ENCODE data around the gene KLF15.

Gene KLF15

GRCh38 chr3:126360046-126360713, 3.0 kb upstream of the KLF15 start:
- no peak overlapping the region for H3K27ac ChIP-seq
- no peak for TF ChIP-seq CTCF (IDR thresholded peaks at IDR 0.05)
- no peak for TF ChIP-seq ZFX (IDR thresholded peaks at IDR 0.05; ENCODE audit: borderline replicate concordance)

- TF ChIP-seq ZFX (IDR thresholded peaks at IDR 0.05; ENCODE audit: borderline replicate concordance) (no peak), CTCF (IDR thresholded peaks at IDR 0.05) (no peak)
- no peak overlapping the region for H3K27ac ChIP-seq
Measured at GRCh38 chr3:126358816-126359181, 1.6 kb upstream of the KLF15 start.

- TF ChIP-seq CTCF (IDR thresholded peaks at IDR 0.05) (no peak), ZFX (IDR thresholded peaks at IDR 0.05; ENCODE audit: borderline replicate concordance) (no peak)
- H3K27ac ChIP-seq: no peak overlapping the region
Measured at GRCh38 chr3:126358038-126358815, 1.0 kb upstream of the KLF15 start.

DNA sequence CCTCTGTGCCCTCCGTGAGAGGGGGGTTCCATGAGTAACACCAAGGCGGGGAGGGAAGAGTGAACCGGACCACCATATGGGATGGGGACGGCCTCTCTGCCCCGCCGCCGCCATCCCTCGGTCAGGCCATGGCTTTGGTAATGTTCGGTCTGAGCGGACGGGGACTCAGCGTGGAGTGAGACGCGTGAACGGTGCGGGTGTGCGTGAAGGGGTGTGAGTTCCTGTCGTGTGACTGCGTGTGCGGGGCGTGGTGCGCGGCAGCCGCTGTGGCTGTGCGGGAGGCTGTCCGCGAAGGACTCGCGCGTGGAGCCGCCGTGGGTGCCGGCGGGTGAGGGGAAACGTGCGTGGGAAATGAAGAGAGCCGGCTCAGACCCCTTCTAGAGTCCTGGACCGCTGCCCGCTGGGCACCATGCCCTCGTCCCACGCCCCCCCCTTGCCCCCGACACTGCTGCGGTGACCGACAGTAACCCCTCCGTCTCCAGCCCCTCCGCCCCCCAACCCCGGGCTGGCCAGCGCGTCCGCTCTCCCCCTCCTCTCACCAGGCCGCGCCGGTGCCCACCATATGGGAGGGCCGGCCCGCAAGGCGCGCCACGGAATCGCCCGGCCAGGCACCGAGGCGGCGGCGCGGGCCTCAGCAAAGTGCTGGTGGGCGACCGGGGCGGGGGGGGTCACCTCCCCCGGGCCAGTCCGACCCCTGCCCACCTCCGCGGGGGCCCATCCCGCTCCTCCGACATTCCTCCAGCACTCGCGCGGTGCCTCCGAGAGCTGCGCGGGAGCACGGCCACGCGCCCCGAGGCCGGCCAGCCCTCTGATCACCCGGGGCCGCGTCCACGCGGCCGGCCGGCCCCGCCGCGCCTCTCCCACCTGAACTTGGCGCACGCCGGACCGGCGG, 589 bp downstream of the KLF15 start:
- H3K27ac ChIP-seq: peak overlapping the region; percentile 80

GRCh38 chr3:126355777-126356372, 1.3 kb downstream of the KLF15 start:
- TF ChIP-seq ZFX (IDR thresholded peaks at IDR 0.05; ENCODE audit: borderline replicate concordance): no peak
- TF ChIP-seq CTCF (IDR thresholded peaks at IDR 0.05): no peak
- peak overlapping the region; percentile 80 for H3K27ac ChIP-seq

More for the DNA sequence above, 589 bp downstream of the KLF15 start:
- TF ChIP-seq CTCF (IDR thresholded peaks at IDR 0.05) (no peak), ZFX (IDR thresholded peaks at IDR 0.05; ENCODE audit: borderline replicate concordance) (no peak)

GRCh38 chr3:126355251-126355650, 2.0 kb downstream of the KLF15 start:
- no peak for TF ChIP-seq CTCF (IDR thresholded peaks at IDR 0.05)
- no peak for TF ChIP-seq ZFX (IDR thresholded peaks at IDR 0.05; ENCODE audit: borderline replicate concordance)
- H3K27ac ChIP-seq: peak overlapping the region; percentile 80

Measured in 22Rv1 (cell line).